Kidney capillary endothelial cell (primary cell): ENCODE data around the gene HOXD10.

Experiments
- DNase-seq: peaks from one replicate; pipeline ENCODE4 v3.0.0-alpha.2; 2018; ENCODE audit warnings: low spot score

Gene HOXD10

DNA sequence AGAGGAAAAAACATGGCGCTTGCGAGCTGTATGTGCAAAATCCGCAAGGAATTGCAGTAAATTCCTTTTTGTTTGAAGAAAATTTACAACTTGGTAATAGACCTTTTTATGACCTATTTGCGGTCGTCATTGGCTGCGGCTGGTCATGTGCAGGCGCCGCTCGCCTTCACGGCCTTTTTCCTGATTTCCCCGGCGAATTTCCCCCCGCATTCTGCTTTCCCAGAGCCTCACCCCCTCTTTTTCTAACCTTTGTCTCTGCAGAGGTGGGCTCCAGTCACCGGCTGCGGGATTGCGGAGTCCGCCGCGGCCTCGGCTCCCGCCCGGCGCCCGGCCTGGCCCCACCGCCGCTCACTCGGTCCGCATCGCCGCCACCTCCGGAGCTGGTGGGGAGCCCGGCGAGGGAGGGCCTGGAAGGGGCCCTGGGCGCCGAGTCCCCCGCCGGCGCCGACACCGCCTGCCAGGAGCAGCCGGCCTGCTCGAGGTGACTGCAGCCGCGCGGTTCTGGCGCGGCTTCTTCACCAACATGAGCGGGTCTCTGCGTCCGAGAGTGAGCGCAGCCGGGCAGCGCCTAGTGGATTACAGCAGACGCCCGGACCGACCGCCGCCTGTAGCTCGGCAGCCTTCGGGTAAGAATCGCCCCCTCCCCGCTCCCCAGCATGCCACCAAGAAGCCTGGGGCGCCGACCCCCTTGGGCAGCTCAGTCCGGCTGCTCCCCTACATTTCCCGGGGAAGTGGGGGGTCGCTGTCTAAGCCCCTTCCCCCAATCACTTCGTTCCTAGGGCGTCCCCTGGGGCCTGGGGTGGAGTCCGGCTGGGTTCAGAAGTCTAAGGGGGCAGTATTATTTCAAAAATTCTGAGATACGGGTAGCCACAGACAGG is 20.0 kb downstream of the HOXD10 start:
- DNase-seq: peak; percentile 55

DNA sequence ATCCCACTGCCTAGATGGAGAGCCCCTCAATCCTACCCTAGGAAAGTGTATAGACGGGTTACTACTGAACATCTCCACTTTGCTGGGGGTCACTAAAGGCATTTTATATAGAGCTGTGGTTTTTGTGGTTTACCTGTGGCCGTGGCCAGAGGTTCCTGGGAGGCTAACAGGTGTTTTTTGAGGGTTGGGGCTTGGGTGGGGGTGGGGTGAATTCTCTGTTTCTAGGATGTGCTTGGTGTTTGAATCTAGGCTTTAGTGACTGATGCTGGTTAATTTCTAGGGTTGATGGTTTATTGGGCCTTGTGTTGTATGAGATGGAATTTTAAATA is 20.6 kb downstream of the HOXD10 start:
- DNase-seq: no peak

DNA sequence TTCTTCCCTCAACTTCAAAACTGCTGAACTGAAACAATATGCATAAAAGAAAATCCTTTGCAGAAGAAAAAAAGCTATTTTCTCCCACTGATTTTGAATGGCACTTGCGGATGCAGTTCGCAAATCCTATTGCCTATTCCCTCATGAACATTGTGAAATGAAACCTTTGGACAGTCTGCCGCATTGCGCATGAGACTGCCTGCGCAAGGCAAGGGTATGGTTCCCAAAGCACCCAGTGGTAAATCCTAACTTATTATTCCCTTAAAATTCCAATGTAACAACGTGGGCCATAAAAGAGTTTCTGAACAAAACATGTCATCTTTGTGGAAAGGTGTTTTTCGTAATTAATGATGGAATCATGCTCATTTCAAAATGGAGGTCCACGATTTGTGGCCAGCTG is 21.3 kb downstream of the HOXD10 start:
- DNase-seq: no peak

DNA sequence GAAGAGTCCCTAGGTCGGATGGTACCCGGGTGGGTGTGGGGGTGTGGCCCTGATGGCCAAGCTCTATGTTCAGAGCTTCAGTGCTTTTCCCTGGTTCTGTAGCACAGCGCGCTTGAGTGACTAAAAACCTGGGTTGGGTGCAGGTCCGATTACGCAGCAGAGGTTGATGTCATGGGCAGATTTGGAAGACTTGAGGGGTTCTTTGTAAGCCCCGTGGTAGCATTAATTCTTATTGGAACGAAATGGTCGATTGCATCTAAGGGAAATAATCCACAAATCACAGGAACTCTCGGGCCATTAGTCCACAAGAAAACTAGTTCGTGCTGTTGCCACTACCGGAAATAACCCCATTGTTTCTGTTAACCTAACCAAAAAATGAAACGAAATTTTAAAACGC is 21.9 kb downstream of the HOXD10 start:
- DNase-seq: peak; percentile 60

DNA sequence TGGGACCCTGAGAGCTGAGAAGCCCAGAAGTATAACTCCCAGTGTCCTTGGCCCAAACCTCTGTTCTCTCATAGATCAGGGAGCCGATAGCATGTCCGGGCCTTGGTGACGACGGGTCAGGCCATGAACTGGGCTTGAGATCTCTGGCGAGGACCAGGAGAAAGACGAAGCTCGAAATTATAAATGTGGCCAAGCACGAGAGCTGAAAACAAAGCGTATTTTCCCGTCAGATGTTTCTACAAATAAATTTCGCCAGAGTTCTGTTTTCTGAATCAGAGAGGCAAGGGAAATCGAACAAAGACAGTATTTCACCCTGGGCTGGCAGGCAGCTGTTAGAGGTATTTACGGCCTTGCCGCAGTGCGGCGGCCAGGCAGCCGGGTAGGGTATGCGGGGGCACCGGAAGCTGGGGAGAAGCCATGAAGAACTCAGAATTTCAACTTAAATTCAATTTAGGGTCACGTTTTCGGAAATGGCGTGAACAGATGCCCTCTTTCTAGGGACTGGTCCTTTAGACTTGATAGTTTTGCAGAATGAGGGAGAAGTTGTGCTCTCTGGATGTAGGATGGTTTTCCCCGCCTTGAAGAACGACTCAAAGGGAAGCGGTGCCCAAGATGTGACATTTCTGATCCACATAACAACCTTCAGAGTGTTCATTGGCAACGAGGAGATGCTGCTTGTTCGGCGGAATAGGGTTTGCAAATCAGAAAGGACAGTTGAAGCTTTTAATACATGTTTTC is 22.5 kb downstream of the HOXD10 start:
- peak; percentile 60 for DNase-seq

DNA sequence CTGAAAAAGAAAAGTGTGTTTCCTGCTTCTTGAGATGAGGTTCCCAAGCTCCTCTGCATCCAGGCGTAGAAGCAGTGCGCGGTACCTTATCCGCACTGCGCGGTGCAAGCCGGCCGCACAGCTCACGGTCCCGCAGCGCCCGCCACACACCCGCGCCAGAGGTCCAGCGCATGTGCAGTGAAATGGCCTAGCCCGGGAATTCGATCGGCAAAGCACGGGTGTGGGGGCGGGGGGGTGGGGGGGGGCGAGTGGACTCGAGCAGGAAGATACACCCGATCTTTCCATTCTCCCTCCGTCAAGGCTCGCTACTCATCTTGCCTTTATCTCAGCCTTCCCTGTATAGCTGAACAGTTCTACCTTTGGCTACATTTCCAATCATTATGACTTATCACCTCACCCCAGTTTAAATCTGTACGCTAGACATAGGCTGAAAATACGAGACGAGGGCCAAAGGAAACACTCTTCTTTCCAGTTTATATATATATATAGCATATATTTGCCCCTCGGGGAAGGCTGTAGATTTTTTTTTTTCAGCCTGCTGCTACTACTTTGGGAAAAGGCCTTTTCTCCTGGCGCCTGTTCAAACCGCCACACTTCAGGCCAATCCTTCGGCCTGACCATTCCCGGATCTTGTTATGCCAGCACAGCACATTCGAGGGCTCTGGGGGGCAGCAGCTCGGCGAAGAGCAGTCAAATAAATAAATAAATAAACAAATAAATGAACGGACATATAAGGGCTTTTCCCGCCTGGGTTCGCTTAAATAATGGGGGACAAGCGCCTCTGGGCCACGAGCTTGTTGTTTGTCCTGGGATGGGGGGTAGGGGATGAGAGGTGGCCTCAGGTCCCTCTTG is 23.3 kb downstream of the HOXD10 start:
- DNase-seq: peak; percentile 55

DNA sequence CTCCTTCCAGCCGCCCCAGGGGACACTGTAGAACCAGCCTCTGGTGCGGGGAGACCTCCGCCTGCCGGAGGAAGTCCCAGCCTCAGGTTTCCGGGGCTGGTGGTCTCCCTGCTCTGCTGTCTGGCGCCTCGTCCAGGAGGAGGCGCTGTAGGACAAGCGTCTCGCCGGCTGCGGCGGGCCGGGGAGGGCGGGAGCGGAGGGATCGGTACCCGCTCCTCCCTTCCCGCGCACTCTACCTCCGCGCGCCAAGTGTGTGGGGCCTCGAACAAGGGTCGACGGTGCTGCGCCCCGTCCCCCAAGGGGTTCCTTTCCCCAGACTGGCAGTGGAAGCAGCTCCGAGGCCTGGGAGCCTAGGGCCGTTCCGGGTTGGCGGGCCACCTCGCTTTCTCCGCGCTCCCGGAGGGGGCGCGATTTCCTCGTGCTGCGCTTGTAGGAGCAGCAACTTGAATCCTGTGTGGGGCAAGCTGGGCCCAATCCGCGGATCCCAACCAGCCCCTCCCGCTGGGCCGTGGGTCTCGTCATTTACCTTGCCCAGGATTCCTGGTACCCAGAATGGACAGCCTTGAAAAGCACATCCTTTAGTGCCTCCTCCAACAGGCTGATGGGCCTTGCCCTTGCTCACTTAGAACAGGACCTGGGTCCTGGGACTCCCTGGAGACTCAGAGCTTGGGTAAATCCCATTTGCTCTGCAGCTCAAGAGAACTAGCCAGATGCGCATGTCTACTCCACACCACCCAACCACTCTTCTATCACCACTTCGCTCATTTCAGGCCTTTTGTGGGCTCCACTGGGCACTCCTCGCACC is 24.1 kb downstream of the HOXD10 start:
- peak; percentile 83 for DNase-seq

DNA sequence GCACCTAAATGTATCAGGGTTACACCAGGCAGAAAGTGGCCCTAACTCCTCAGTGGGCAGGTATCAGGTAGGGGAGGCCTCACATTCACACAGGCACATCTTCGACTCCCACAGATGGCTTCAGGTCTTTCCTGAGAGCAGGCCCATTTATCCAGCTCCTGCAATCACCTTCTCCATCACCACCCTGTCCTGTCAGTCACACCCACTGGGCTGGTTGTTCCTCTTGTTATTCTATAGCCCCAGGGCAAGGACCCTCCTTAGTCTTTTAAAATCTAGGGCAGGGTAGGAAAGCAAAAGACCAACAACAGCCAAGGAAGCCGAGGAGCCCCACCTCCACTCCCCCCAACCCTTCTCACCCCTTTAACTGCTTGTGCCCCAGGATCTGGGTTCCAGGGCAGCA is 25.7 kb downstream of the HOXD10 start:
- no peak for DNase-seq

DNA sequence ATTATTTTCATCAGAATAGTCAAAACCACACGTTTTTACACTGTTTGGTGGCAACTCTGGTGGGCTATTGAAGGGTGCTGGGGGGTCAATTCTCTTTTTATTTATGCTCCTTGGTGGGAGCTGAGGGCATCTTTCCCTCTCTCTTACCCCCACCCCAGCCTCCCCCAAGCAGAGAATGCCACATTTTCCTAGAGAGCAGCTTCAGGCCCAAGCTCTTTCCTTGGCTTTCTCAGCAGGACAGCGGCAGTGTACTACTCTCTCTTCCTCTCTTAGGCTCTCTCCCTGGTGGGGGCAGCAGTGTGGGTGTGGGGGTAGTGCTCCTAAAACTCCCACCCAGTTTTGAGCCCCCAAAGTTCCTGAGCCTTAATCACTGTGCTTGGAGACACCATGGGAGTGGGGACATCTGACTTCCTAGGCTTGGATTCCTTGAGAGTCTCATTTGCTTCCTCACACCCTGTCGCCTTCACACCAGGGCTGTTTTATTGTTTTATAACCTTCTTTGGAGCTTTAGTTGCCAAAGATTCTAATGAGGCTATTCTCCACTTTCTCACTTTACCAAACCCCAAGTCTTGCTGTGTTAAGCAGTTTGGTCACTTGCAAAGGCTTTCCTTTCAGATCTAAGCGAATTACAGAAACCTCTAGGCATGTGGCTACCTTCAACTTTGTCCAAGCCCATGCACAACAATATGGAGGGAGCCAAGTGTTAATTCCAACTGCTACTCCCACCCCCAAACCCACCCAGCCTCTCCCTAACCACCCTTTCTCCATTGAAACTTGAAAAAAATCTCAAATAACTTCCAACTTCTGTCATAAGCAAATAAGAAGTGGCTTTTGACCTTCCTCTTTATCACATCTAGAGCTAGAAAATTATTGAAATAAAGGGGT is 28.7 kb downstream of the HOXD10 start:
- DNase-seq: no peak

DNA sequence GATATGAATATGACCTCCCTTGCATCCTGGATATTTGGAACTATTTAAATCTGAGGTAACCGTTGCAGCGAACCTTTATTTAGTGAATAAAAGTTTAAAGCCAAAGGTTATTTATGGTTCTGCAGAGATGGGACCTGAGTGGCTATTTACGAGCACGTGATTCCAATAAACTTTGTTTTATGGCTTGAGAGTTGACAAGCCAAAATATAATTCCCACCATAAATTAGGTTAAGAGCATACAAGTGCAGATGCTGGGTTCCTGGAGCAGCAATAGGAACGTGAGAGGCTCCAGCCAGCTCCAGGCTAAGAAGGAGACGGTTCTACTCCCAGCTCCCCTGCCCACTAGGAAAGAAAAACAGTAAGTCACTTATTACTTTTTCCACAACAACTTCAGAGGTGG is 29.5 kb downstream of the HOXD10 start:
- no peak for DNase-seq

DNA sequence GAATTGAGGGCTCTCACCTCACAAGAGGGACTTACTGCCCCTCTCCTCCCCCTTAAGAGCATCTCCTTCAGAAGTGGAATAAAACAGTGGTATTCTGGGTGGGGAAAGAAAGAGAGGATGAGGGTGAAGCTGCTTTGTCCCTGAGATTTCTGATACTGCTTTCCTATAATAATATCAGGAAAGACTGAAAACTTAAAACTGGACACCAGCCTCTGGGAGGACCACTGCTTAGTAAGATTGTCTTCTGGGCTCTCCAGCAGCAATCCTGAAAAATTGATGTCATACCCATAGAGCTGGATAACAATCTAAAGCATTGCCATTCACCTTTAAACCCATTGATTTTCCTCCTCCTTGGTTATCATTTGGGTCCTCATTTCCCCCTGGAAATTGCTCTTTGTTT is 30.1 kb downstream of the HOXD10 start:
- DNase-seq: no peak

DNA sequence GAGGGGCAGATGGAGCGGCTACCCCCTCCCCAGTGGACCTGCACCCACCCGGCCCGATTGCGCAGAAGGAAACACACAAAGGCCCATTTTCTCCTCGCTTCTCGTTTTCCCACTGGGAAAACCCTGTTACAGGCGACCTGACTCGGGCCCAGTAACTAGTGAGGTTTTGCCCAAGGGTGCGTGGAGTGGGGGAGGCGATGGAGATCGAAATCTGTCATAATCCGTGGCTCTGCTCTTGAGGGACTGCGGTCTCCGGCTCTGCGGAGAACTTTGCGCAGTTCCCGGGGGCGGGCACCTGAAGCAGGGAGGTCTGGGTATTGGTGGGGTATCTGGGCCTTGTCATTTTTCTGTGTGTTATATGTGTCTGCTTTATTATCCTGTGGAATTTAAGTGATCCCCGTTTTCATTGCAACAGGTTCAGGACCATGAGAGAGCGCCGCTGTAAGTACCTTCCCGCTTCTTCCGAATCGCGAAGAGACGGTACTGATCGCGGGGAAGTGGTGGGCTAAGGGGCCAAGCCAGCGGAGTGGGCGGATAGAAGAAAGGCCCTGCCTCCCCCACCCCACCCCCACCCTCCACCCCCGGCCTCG is 30.7 kb downstream of the HOXD10 start:
- DNase-seq: no peak

DNA sequence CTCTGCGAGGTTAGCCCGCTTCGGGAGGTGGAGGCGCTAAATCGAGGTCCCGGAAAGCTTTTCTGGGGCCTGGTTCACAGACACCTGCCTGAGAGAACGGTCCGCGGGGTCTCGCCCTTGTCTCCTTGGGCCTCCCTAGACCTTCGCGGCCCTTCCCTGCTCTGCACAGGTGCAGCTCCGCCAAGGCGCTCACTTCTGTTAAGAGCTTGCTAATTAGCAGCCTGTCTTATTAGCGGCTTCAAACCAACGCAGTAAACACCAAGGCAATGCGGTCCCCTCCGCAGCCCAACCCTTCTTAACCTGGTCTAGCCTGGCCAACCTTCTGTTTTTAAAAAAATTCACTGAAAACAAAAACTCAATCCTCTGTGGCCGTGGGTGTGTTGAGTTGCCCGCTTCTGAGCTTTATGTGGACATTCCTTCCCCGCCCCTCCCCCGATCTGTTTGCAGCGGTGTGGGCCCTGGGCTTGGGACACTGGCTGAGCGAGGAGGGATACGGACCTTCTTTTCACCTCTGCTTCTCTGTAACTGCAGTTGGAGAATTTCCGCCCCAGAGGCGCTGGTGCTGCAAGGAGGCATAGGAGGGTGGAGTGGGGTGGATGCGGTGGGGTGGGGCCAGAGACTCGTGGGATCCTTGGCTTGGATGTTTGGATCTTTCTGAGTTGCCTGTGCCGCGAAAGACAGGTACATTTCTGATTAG is 31.4 kb downstream of the HOXD10 start:
- DNase-seq: no peak

DNA sequence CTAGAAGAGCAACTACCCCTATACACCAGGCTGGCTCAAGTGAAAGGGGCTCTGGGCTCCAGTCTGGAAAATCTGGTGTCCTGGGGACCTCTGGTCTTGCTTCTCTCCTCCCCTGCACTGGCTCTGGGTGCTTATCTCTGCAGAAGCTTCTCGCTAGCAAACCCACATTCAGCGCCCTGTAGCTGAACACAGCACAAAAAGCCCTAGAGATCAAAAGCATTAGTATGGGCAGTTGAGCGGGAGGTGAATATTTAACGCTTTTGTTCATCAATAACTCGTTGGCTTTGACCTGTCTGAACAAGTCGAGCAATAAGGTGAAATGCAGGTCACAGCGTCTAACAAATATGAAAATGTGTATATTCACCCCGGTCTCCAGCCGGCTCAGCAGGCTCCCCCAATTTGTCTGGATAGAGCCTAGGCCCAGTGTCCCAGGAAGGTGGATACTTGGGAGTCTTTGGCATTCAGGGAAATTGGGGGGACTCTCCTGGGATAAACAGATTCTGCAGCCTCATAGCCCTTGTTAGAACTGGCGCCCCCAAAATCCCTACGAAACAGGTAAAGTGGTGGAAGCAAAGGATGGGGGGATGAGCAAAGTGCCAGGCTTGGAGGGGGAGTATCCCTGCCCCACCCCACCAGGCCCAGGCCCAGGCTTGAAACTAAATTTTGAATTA is 32.3 kb downstream of the HOXD10 start:
- no peak for DNase-seq

DNA sequence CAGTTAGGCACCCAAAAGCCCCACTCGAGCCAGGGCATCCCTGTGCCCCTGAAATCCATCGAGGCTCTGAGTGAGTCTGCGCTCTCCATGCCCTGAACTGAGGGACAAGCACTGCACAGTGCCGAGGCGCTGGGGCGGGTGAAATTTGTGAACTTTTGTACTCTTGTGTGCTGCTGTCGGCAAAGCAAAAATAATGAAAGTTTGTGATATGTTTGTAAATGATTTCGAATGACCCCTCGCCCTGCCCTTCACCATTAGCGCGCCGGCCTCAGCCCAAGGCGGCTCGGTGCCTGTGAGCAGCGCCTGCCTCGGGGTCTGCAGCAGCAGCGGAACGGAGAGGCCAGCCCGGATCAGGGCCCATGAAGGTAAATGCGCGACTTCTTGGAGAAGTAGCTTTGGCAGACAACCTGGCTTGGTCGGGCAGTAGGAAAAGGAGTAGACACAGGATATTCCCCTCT is 32.9 kb downstream of the HOXD10 start:
- DNase-seq: no peak

DNA sequence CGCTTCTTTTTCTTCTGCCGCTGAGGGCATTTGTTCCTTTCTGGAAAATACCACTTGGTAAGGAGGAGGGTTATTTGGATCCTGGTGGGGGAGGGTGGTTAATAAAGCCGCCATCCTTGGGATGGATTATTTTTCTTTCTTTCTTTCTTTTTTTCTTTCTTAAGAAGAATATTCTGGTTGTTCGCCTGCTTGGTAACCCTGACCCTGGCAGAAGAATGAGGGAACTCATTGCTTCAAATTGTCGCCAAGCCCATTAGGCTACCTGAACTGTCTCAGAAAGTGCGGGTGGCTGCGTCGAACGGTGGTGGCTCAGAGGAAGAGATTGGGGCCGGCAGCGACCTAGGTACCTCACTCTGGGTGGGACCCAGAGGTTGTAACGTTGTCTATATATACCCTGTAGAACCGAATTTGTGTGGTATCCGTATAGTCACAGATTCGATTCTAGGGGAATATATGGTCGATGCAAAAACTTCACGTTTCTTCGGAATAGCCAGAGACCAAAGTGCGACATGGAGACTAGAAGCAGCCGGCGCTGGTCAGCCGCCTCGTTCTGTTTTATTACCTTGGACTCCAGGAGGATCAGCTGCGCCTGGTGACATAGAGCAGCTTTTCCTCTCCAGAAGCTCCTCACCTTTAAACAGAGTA is 33.5 kb downstream of the HOXD10 start:
- DNase-seq: no peak

DNA sequence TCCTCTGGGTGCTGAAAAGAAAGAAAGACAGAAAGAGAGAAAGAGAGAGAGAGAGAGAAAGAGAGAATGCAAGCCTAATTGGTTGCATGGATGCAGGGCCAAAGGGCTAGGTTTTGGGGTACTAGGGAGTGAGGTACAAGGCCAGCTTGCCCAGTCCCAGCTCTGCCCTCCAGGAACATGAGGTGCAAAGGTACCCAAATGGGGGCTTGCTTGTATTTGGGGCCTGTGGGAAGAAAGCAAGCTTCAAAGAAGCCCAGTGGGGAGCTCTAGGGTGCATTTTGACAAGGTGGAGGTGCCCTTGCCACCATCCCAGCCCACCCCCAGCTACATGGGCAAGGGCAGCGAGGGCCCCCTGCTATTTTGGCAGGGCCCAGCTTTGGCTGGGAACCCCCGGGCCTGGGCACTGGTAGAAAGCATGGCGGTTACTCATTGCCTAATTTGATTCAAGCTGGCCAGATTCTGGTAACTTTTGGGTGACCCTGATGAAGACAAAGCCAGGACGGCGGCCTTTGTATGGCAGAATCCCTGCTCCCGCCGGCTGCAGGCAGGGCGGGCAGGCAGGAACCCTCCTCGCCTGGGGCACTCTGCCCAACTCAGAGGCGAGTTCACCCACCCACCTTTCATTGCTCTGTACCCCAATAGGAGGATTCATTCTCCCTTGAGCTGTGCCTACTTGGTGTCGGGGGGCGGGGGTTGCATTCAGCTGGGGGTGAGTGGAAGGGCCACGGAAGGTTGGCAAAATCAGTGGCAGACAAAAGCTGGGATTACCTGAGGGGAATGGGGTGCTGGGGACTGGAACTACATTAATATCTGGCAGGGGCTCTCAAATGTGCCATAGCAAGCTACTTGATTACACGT is 34.2 kb downstream of the HOXD10 start:
- no peak for DNase-seq
